Measurements from ENCODE around the gene TRMT61A. TPM values are rescaled to one million over a fixed set of nuclear protein-coding genes. Genes with fewer than 3 reads are reported as not detected.

Gene TRMT61A
- total RNA-seq, 1 experiment from 2014 or later = 14.9 TPM

DNA sequence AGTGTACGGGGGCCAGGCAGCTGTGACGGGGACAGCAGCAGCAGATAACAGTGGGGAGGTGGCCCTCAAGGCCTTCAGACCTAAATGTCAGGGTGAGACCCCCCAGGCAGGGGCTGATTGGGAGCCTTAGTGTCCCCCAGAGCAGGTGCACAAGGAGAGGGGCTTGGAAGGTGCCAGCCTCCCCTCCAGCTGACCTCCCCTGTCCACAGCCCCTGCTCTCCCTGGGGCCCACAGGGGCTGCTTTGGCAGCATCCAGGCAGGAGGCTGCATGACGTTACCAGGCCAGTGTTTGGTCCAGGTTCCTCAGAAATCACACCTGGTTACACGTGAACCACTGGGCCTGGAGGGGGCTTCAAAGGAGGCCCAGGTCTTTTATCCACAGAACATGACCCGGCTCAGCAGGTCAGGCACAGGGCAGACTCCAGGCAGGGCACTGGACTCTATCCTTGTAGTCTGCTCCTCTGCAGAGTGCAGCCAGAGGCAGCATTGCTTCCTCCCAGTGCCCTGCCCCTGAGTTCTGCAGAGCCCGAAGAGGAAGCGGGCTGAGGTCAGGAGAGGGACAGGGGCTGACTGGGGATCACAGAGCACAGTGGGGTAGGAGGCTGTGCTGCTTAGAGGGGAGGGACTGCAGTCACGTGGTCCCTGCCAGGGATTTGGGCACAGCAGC lies 2.6 kb upstream of the TRMT61A start:
- no peak overlapping the region for H3K27ac ChIP-seq (ENCODE audit: low read depth, low read length)
- POLR2A ChIA-PET = no interaction called here
- H3K27me3 ChIP-seq (ENCODE audit: insufficient read depth, low read length) = no peaks in the 10 kb centered on the region
- peaks cover 29% of the 10 kb centered on the region for H3K79me2 ChIP-seq (ENCODE audit: insufficient read depth, low read length)
- no peak for TF ChIP-seq YY1 (IDR thresholded peaks at IDR 0.05; ENCODE audit: extremely low read depth, insufficient replicate concordance, low read depth, low read length)
- H3K9ac ChIP-seq (ENCODE audit: low read length) = no peak overlapping the region
- H2AFZ ChIP-seq (ENCODE audit: low read depth, low read length, poor library complexity, severe bottlenecking) = no peak overlapping the region
- H4K20me1 ChIP-seq (ENCODE audit: insufficient read depth) = no peaks in the 10 kb centered on the region
- no peaks in the 10 kb centered on the region for H3K9me2 ChIP-seq (ENCODE audit: insufficient read depth)
- ATAC-seq (no peak), DNase-seq (ENCODE audit: low read depth, low spot score) (no peak)
- peaks cover 0 to 14% of the 10 kb centered on the region in 2 experiments; a peak in 1 of 4 replicates for H3K36me3 ChIP-seq (ENCODE audit: control insufficient read depth in 1 of 2, insufficient read depth in 2 of 2, low read length in 2 of 2)
- H3K4me2 ChIP-seq (ENCODE audit: low read length) = no peak overlapping the region
- CTCF ChIA-PET = no interaction called here
- no TSS peak for BruUV-seq (replicated peaks)
- H3K4me1 ChIP-seq (ENCODE audit: control insufficient read depth in 1 of 2, insufficient read depth in 2 of 2, low read length in 2 of 2) = peaks cover 15 to 40% of the 10 kb centered on the region in 2 experiments; a peak in 3 of 4 replicates
- RAD21 ChIA-PET (ENCODE audit: low non-redundant PET in 1 of 2, low total read pairs in 2 of 2, uncharacterized antibody in 2 of 2, unreplicated experiment in 2 of 2) = no interaction called here
- no peak overlapping the region for H3K4me3 ChIP-seq (replicated peaks in 1 of 2; ENCODE audit: low read depth in 1 of 2, low read length in 2 of 2)
- H3K9me3 ChIP-seq (ENCODE audit: control insufficient read depth in 1 of 2, insufficient read depth in 1 of 2, low read depth in 1 of 2, low read length in 2 of 2) = no peaks in the 10 kb centered on the region
- intact Hi-C loops (cut with micrococcal nuclease) = no loop called here

DNA sequence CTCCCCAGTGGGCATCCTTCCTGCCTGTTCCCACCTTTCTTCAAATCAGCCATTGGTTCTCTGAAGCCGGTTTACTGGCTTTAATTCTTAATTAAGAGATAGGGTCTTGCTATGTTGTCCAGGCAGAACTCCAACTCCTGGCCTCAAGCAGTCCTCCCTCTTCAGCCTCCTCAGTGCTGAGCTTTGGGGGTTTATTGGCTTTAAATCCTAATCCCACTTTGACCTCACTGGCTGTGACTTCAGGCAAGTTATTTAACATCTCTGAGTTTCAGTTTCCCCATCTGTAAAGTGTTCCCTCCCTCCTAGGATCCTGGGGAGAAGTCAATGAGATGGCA lies 2.1 kb upstream of the TRMT61A start:
- H2AFZ ChIP-seq (ENCODE audit: low read depth, low read length, poor library complexity, severe bottlenecking) = no peak overlapping the region
- no peaks in the 10 kb centered on the region for H3K27me3 ChIP-seq (ENCODE audit: insufficient read depth, low read length)
- H3K4me1 ChIP-seq (ENCODE audit: control insufficient read depth in 1 of 2, insufficient read depth in 2 of 2, low read length in 2 of 2) = peaks cover 15 to 40% of the 10 kb centered on the region in 2 experiments; a peak in 3 of 4 replicates
- H3K9ac ChIP-seq (ENCODE audit: low read length) = no peak overlapping the region
- DNase-seq (ENCODE audit: low read depth, low spot score) (no peak), ATAC-seq (no peak)
- ChIA-PET CTCF (interaction anchor here (2.9 kb wide), 1 partner anchor 8 kb away, joined by 16 read pairs; no protein-coding TSS in a partner anchor), POLR2A (no interaction called here), RAD21 (ENCODE audit: low non-redundant PET in 1 of 2, low total read pairs in 2 of 2, uncharacterized antibody in 2 of 2, unreplicated experiment in 2 of 2) (no interaction called here)
- H3K9me3 ChIP-seq (ENCODE audit: control insufficient read depth in 1 of 2, insufficient read depth in 1 of 2, low read depth in 1 of 2, low read length in 2 of 2) = no peaks in the 10 kb centered on the region
- H4K20me1 ChIP-seq (ENCODE audit: insufficient read depth) = no peaks in the 10 kb centered on the region
- TF ChIP-seq EGR1 (IDR thresholded peaks at IDR 0.05; ENCODE audit: low read depth) = no peak
- no peak for TF ChIP-seq CTCF (IDR thresholded peaks at IDR 0.05 in 2 of 3, conservative IDR thresholded peaks at IDR 0.05 in 1 of 3; ENCODE audit: borderline replicate concordance in 1 of 3, insufficient read depth in 1 of 3, low read depth in 2 of 3, low read length in 2 of 3)
- no peak for TF ChIP-seq JUND (IDR thresholded peaks at IDR 0.05)
- TF ChIP-seq FOSL1 (IDR thresholded peaks at IDR 0.05; ENCODE audit: low read depth) = no peak
- no peak for TF ChIP-seq ZNF274 (IDR thresholded peaks at IDR 0.05; ENCODE audit: low read depth, low read length)
- H3K27ac ChIP-seq (ENCODE audit: low read depth, low read length) = no peak overlapping the region
- peaks cover 0 to 14% of the 10 kb centered on the region in 2 experiments; a peak in 1 of 4 replicates for H3K36me3 ChIP-seq (ENCODE audit: control insufficient read depth in 1 of 2, insufficient read depth in 2 of 2, low read length in 2 of 2)
- H3K9me2 ChIP-seq (ENCODE audit: insufficient read depth) = no peaks in the 10 kb centered on the region
- BruUV-seq (replicated peaks) = no TSS peak
- H3K79me2 ChIP-seq (ENCODE audit: insufficient read depth, low read length) = peaks cover 34% of the 10 kb centered on the region
- intact Hi-C loops (cut with micrococcal nuclease) = no loop called here
- H3K4me3 ChIP-seq (replicated peaks in 1 of 2; ENCODE audit: low read depth in 1 of 2, low read length in 2 of 2) = no peak overlapping the region
- H3K4me2 ChIP-seq (ENCODE audit: low read length) = no peak overlapping the region
